ENCODE measurements around the gene SLCO3A1.

The SLCO3A1 gene

DNA sequence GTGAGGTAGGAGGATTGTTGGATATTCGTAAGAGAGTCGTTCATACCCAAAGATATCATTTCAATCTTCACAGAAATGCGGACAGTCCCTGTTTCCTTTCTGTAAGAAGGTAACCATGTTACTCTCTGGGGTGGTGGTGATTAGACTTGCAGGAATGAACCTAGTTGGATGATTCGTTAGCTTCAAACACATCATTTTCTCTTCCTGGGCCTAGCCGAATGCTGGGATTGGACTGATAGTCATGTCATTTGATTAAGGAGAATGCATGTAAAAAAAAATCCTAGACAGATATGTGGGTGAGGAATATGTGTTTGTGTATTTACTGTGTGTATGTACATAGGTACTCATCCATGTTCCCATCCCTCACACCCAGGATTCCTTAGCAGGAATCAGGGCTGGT, 12.4 kb downstream of the SLCO3A1 start:
- Histone ChIP-seq H3K4me1 (peaks cover 6% of the 10 kb centered on the region), H3K36me3 (replicated peaks) (no peaks in the 10 kb centered on the region), H3K4me3 (no peak overlapping the region), H3K27me3 (ENCODE audit: low read depth) (no peaks in the 10 kb centered on the region), H3K9me3 (no peaks in the 10 kb centered on the region)
- in situ Hi-C loops (cut with MboI; ENCODE audit: low sequenced_read_pairs): no loop called here
- no peak for DNase-seq (ENCODE audit: low spot score in 2 of 2)

DNA sequence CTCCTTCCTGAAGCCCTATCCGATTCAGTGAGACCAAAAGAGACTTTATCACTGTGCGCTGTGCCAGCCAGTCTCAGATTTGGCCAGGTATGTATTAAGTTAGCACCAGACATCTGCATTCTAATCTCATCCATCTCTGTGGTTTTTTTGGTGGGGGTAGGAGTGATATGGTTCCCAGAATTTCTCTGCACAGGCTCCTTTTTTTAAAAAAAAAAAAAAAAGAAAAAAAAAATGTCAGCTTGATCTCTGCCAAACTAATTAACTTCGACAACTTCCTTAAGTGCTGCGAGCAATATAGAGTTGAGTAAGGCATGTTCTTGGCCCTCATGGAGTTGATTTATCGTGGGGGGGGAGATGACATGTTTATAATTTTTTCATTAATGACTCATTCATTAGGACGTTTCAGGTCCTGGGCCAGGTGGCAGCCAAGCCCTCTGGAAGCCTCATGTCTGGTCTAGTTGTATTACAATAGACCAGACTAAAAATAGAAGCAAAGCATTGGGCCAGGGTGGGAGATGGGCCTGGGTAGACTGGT, 12.9 kb downstream of the SLCO3A1 start:
- no peak for DNase-seq (ENCODE audit: low spot score in 2 of 2)
- Histone ChIP-seq H3K4me1 (peaks cover 6% of the 10 kb centered on the region), H3K36me3 (replicated peaks) (no peaks in the 10 kb centered on the region), H3K27me3 (ENCODE audit: low read depth) (no peaks in the 10 kb centered on the region), H3K9me3 (no peaks in the 10 kb centered on the region), H3K4me3 (no peak overlapping the region)
- in situ Hi-C loops (cut with MboI; ENCODE audit: low sequenced_read_pairs): no loop called here

DNA sequence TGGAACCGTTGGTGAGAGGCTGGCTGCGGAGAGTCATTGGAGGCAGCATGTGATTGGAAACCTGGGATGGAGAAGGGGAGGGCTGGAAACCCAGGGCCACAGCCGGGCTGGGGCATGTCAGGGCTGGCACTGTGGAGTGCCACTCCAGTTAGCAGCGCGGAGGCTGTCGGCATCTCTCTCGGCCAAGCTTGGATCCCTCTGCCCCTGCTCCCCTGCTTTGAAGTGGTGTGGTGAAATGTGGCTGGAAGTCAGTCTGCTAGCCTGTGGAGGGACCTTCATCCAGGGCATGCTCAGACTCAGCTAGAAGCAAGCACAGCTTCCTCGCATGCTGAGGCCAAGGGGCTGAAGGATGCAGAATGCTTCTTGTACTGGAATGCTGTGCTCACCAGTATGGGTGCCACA, 13.5 kb downstream of the SLCO3A1 start:
- Histone ChIP-seq H3K36me3 (replicated peaks) (no peaks in the 10 kb centered on the region), H3K9me3 (no peaks in the 10 kb centered on the region), H3K4me3 (no peak overlapping the region), H3K27me3 (ENCODE audit: low read depth) (no peaks in the 10 kb centered on the region), H3K4me1 (peaks cover 6% of the 10 kb centered on the region)
- in situ Hi-C loops (cut with MboI; ENCODE audit: low sequenced_read_pairs): no loop called here
- DNase-seq (ENCODE audit: low spot score in 2 of 2): no peak

DNA sequence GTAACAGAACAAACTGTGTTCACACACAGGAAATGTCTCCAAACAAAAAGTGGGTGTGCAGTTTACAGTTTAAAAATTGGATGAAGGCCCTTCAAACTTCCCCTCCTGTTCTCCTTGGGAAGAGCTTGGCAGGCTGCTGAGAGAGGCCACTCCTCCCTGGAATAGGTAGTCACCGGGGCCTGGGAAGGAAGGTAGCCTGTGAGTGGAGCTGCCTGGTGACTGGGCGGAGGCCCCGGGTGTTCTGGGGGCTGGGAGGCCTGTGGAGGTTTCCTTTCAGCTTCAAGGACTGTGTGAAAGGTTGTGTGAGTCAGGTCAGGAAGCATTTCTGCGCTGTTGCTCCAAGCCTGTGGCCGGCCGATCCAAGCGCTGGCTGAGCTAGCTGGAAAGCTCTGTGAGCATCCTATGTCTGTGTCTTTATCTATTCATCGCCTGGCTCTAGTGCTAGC, 14.1 kb downstream of the SLCO3A1 start:
- DNase-seq (ENCODE audit: low spot score in 2 of 2): no peak
- Histone ChIP-seq H3K4me3 (no peak overlapping the region), H3K36me3 (replicated peaks) (no peaks in the 10 kb centered on the region), H3K27me3 (ENCODE audit: low read depth) (no peaks in the 10 kb centered on the region), H3K4me1 (peaks cover 3% of the 10 kb centered on the region), H3K9me3 (no peaks in the 10 kb centered on the region)
- in situ Hi-C loops (cut with MboI; ENCODE audit: low sequenced_read_pairs): no loop called here

GRCh38 chr15:91870876-91871537, 17.5 kb downstream of the SLCO3A1 start:
- H3K27me3 ChIP-seq (ENCODE audit: low read depth): no peaks in the 10 kb centered on the region
- H3K36me3 ChIP-seq (replicated peaks): no peaks in the 10 kb centered on the region
- no peaks in the 10 kb centered on the region for H3K4me1 ChIP-seq
- H3K4me3 ChIP-seq: no peak overlapping the region
- no peaks in the 10 kb centered on the region for H3K9me3 ChIP-seq
- DNase-seq (ENCODE audit: low spot score in 2 of 2): no peak
- in situ Hi-C loops (cut with MboI; ENCODE audit: low sequenced_read_pairs): no loop called here

- in situ Hi-C loops (cut with MboI; ENCODE audit: low sequenced_read_pairs): no loop called here
These were observed 18.3 kb downstream of the SLCO3A1 start for GRCh38 chr15:91871837-91872236.

DNA sequence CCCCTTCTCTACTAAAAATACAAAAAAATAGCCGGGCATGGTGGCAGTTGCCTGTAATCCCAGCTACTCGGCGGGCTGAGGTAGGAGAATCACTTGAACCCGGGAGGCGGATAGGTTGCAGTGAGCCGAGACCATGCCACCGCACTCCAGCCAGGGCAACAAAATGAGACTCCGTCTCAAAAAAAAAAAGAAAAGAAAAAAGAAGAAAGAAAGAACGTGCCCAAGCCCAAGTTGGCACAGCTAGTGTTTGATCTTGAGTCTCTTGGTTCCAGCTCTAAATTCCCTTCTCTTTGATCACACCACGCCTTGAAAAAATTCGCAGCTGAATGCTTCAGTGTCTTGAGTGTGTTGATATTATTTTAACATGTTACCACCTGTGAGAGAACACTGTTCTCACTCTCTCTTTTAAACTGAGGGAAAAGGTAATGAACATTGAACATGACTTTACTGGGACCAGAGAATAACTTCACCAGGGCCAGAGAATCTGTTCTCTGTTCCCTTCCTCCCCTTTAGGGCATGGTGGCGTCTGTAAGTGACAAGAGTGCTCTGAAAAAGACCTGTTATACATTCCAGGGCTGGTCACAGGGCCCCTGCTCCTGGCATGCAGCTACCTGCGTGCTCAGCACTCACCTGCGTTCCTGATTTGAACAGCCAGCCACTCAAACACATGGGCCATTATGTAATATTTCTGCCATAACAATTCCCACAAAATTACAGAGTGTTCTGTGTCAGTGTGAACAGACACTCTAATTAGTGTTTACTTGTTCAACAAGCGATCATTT, 19.0 kb downstream of the SLCO3A1 start:
- Histone ChIP-seq H3K9me3 (no peaks in the 10 kb centered on the region), H3K36me3 (replicated peaks) (no peaks in the 10 kb centered on the region), H3K4me1 (no peaks in the 10 kb centered on the region), H3K4me3 (no peak overlapping the region), H3K27me3 (ENCODE audit: low read depth) (no peaks in the 10 kb centered on the region)
- in situ Hi-C loops (cut with MboI; ENCODE audit: low sequenced_read_pairs): no loop called here
- no peak for DNase-seq (ENCODE audit: low spot score in 2 of 2)

More at GRCh38 chr15:91871837-91872236, 18.3 kb downstream of the SLCO3A1 start:
- Histone ChIP-seq H3K27me3 (ENCODE audit: low read depth) (no peaks in the 10 kb centered on the region), H3K4me3 (no peak overlapping the region), H3K9me3 (no peaks in the 10 kb centered on the region), H3K4me1 (no peaks in the 10 kb centered on the region), H3K36me3 (replicated peaks) (no peaks in the 10 kb centered on the region)
- no peak for DNase-seq (ENCODE audit: low spot score in 2 of 2)

DNA sequence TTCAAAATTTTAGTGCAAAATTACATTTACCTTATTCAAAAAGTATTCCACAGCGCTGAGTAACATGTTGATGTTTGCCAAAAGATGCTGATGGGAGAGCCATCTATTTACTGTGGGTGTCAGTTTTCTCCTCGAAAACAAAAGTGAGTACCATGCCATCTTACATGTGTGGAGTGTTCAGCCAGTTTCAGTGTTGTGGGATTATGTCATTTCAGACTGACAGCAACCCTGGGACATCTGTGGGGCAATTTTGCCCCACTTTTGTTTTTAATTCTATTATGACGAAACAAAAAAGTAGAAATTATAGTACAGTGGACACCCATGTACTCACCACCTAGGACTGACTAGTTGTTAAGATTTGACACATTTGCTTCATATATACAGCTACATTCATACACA, 19.6 kb downstream of the SLCO3A1 start:
- H3K4me3 ChIP-seq: no peak overlapping the region
- DNase-seq (ENCODE audit: low spot score in 2 of 2): no peak
- H3K9me3 ChIP-seq: no peaks in the 10 kb centered on the region
- no peaks in the 10 kb centered on the region for H3K27me3 ChIP-seq (ENCODE audit: low read depth)
- in situ Hi-C loops (cut with MboI; ENCODE audit: low sequenced_read_pairs): no loop called here
- H3K4me1 ChIP-seq: no peaks in the 10 kb centered on the region
- H3K36me3 ChIP-seq (replicated peaks): no peaks in the 10 kb centered on the region

GRCh38 chr15:91874171-91874570, 20.7 kb downstream of the SLCO3A1 start:
- H3K36me3 ChIP-seq (replicated peaks): no peaks in the 10 kb centered on the region
- no peaks in the 10 kb centered on the region for H3K27me3 ChIP-seq (ENCODE audit: low read depth)
- no peak overlapping the region for H3K4me3 ChIP-seq
- H3K9me3 ChIP-seq: no peaks in the 10 kb centered on the region
- in situ Hi-C loops (cut with MboI; ENCODE audit: low sequenced_read_pairs): no loop called here
- DNase-seq (ENCODE audit: low spot score in 2 of 2): no peak
- no peaks in the 10 kb centered on the region for H3K4me1 ChIP-seq

GRCh38 chr15:91874992-91875660, 21.6 kb downstream of the SLCO3A1 start:
- H3K27me3 ChIP-seq (ENCODE audit: low read depth): no peaks in the 10 kb centered on the region
- in situ Hi-C loops (cut with MboI; ENCODE audit: low sequenced_read_pairs): no loop called here
- H3K4me1 ChIP-seq: no peaks in the 10 kb centered on the region
- no peak for DNase-seq (ENCODE audit: low spot score in 2 of 2)
- H3K36me3 ChIP-seq (replicated peaks): no peaks in the 10 kb centered on the region
- no peak overlapping the region for H3K4me3 ChIP-seq
- no peaks in the 10 kb centered on the region for H3K9me3 ChIP-seq

GRCh38 chr15:91876187-91876586, 22.7 kb downstream of the SLCO3A1 start:
- Histone ChIP-seq H3K9me3 (no peaks in the 10 kb centered on the region), H3K27me3 (ENCODE audit: low read depth) (no peaks in the 10 kb centered on the region), H3K4me3 (no peak overlapping the region), H3K4me1 (no peaks in the 10 kb centered on the region), H3K36me3 (replicated peaks) (no peaks in the 10 kb centered on the region)
- in situ Hi-C loops (cut with MboI; ENCODE audit: low sequenced_read_pairs): no loop called here
- no peak for DNase-seq (ENCODE audit: low spot score in 2 of 2)

- H3K27me3 ChIP-seq (ENCODE audit: low read depth): no peaks in the 10 kb centered on the region
- no peaks in the 10 kb centered on the region for H3K4me1 ChIP-seq
- no peak overlapping the region for H3K4me3 ChIP-seq
- no peaks in the 10 kb centered on the region for H3K9me3 ChIP-seq
- H3K36me3 ChIP-seq (replicated peaks): no peaks in the 10 kb centered on the region
- DNase-seq (ENCODE audit: low spot score in 2 of 2): no peak
- in situ Hi-C loops (cut with MboI; ENCODE audit: low sequenced_read_pairs): no loop called here
These were observed 24.9 kb downstream of the SLCO3A1 start for GRCh38 chr15:91878319-91878870.

- in situ Hi-C loops (cut with MboI; ENCODE audit: low sequenced_read_pairs): no loop called here
- Histone ChIP-seq H3K36me3 (replicated peaks) (no peaks in the 10 kb centered on the region), H3K9me3 (no peaks in the 10 kb centered on the region), H3K4me1 (no peaks in the 10 kb centered on the region), H3K27me3 (ENCODE audit: low read depth) (no peaks in the 10 kb centered on the region), H3K4me3 (no peak overlapping the region)
- no peak for DNase-seq (ENCODE audit: low spot score in 2 of 2)
These were observed 25.6 kb downstream of the SLCO3A1 start for GRCh38 chr15:91879158-91879557.

DNA sequence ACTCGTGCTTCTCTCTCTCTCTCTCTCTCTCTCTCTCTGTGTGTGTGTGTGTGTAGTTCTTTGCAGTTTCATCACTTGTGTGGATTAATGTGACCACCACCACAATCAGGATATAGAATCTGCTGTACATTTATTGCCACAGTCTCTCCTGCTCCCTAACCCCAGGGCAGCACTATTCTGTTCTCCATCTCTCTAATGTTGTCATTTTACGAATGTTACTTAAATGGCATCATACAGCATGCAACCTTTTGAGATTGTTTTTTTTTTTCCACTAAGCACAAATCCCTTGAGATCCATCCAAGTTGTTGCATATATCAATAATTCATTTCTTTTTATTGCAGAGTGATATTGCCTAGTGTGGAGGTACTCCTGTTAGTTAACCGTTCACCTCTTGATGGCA, 26.9 kb downstream of the SLCO3A1 start:
- H3K9me3 ChIP-seq: no peaks in the 10 kb centered on the region
- in situ Hi-C loops (cut with MboI; ENCODE audit: low sequenced_read_pairs): no loop called here
- H3K4me1 ChIP-seq: no peaks in the 10 kb centered on the region

More for the DNA sequence above, 26.9 kb downstream of the SLCO3A1 start:
- no peaks in the 10 kb centered on the region for H3K36me3 ChIP-seq (replicated peaks)
- H3K4me3 ChIP-seq: no peak overlapping the region
- DNase-seq (ENCODE audit: low spot score in 2 of 2): no peak
- H3K27me3 ChIP-seq (ENCODE audit: low read depth): no peaks in the 10 kb centered on the region

Data from HAP-1 (cell line).